Heart left ventricle (tissue), 13 donors: ENCODE measurements around the gene DHX30.

Experiments used
- CTCF ChIP-seq, 12 donors: fragments of 200-600 bp; sonication (generic) in 4 of 12; IDR thresholded peaks; one replicate each; pipeline versions ENCODE4 v1.5.0 to v1.8.0; 2018 to 2022; ENCODE audit warnings: antibody characterized with exemption in 12 of 12, mild to moderate bottlenecking in 5 of 12
- POLR2A ChIP-seq, 2 donors: fragments of 450-650 bp; IDR thresholded peaks; one replicate each; pipeline ENCODE4 v1.6.1; 2017; ENCODE audit warnings: antibody characterized with exemption in 2 of 2, mild to moderate bottlenecking in 2 of 2, moderate library complexity in 2 of 2
- donor health status: ischemic (EF 13 %, LVEDD 7.1; RV severe dilation, severe dysfunction).
- donor health status: DM: no; HTN: yes; CAD: no.
- donor health status: DM: no; HTN: no; CAD: no.
- donor health status: ischemic (EF 25% LVEDD 6.9; RV normal size, moderate dysfunction).
- donor health status: ischemic (EF 25% LVEDD 5.7; RV mildly dilated, moderate dysfunction).
- donor health status: ischemic (EF 35%, LVEDD 5.7; RV mildly dilated, moderate dysfunction).
- donor health status: nonischemic (EF 11% LVEDD 7.7; RV severe dilation, severe dysfunction).
- donor health status: DM: yes; HTN: yes; CAD: no.
- donor health status: PGD.
- donor health status: ischemic (EF 29% LVEDD 5.4; RV normal size, mild dysfunction).
- donor health status: nonischemic (EF 23%, LVEDD 6.1; RV moderate dilation, normal function).

GRCh38 chr3:47892286-47893040, 89.5 kb downstream of the DHX30 start:
- TF ChIP-seq CTCF (IDR thresholded peaks at IDR 0.05) (no peak), POLR2A (IDR thresholded peaks at IDR 0.05) (no peak)
